GM12864 (cell line): ENCODE data around the gene COTL1.

Experiments
- DNase-seq: peaks from one replicate; pipeline ENCODE4 v3.0.0-alpha.2; 2011; ENCODE audit warnings: low read depth
- H3K4me3 ChIP-seq: 2 replicates; pipeline ENCODE4 v1.5.1; 2011; ENCODE audit warnings: mild to moderate bottlenecking, low read depth, low read length, control low read depth
- TF ChIP-seq, protein P1 (sequence below): IDR thresholded peaks from 2 replicates; pipeline ENCODE4 v1.5.1; 2011; ENCODE audit warnings: low read depth, mild to moderate bottlenecking, moderate library complexity, low read length, control low read depth, inconsistent platforms; ENCODE audit errors: missing control alignments

The COTL1 gene

DNA sequence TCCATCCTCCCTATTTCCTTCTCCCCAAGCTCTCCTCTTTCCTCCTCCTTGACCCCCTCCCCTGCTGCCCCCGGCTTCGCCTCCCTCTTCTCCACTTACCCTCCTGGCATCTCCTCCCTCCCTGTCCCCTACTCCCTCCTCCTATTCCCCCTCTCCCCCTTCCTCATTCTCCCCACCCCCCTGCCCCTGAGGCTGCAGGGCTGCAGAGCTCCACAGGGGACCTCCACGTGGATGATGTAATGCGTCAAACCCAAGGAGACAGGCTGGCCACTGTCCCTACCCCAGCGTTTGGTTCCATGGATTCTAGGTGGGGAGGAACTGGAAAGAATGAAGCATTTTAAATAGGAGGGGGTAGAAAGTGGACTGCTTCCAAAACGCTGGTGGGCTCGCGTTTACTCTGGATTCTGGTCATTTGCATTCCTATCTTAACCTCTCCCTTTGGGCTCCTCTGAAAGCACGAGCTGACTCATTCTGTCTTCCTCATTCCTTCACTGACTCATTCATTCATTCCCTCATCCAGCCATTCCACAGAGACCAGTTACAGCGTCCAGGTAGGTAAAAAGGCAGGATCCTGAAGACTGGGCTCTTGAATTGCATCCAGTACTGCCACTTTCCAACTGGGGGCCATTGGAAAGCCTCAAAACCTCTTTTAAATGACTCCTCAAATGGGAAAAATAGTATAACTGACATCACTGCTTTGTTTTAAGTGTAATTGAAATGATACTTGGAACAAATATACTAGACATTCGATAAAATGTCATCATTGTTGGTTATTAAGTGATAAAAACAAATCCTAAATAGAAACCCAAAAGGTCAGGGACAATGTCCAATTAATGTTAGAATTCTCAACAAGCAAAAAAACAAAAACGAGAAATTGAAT, 943 bp upstream of the COTL1 start:
- no peak overlapping the region for H3K4me3 ChIP-seq
- no peak for DNase-seq
- TF ChIP-seq, protein P1, sequence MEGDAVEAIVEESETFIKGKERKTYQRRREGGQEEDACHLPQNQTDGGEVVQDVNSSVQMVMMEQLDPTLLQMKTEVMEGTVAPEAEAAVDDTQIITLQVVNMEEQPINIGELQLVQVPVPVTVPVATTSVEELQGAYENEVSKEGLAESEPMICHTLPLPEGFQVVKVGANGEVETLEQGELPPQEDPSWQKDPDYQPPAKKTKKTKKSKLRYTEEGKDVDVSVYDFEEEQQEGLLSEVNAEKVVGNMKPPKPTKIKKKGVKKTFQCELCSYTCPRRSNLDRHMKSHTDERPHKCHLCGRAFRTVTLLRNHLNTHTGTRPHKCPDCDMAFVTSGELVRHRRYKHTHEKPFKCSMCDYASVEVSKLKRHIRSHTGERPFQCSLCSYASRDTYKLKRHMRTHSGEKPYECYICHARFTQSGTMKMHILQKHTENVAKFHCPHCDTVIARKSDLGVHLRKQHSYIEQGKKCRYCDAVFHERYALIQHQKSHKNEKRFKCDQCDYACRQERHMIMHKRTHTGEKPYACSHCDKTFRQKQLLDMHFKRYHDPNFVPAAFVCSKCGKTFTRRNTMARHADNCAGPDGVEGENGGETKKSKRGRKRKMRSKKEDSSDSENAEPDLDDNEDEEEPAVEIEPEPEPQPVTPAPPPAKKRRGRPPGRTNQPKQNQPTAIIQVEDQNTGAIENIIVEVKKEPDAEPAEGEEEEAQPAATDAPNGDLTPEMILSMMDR, result peak; percentile 3

DNA sequence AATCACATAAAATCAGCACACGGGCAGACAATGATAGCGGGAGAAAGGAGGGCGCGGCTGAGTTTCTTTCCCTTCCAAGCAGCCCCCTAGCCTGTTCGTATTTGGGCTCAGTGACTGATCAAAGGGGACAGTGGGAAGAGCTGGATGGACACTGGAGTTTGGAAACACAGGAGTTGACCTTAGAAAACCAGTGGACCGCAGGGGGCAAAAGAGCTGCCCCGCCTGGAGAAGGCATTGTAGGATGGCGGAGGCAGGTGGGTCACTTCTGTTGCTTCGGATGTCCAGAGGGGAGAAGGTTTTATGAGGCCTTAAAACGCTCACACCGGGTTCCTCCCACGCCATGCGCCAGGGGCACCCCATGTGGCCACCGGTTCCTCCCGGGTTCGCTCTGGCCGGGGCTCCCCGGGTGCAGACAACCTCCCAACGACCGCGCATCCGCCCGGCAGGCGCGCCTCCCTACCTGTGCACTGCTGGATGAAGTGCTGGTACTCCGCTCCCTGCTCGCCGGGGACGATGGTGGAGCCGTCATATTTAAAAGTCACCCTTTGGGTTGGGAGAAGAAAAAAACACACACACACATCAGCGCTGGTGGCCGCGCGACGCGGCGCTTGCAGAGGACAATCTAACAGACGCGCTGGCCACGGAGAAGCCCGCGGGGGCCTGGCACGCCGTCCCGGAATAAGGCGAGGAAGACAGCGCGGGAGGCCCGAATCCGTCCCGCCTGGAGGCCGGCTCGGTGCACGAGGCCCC, 662 bp downstream of the COTL1 start:
- no peak for DNase-seq
- peak overlapping the region; percentile 96 for H3K4me3 ChIP-seq
- TF ChIP-seq, protein P1, result no peak

DNA sequence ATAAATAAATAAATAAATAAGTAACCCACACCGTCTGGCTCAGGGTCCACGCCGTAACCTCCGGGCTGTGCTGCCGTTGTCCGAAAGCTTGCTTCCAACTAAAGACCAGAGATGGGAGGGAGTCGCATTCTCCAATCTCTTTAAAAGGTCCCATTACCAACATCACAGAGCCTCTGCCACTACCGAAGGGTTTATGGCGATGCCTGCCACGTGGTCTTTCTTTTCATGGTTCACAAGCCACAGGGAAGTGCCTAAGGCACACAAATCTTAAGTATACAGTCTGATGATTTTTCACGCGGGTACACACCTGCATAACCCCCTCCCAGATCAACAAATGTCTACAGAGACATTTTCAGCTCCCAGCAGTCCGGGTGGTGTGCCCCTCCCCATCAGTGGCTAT, 1.4 kb downstream of the COTL1 start:
- DNase-seq, result no peak
- TF ChIP-seq, protein P1, result no peak
- H3K4me3 ChIP-seq, result peak overlapping the region; percentile 96

DNA sequence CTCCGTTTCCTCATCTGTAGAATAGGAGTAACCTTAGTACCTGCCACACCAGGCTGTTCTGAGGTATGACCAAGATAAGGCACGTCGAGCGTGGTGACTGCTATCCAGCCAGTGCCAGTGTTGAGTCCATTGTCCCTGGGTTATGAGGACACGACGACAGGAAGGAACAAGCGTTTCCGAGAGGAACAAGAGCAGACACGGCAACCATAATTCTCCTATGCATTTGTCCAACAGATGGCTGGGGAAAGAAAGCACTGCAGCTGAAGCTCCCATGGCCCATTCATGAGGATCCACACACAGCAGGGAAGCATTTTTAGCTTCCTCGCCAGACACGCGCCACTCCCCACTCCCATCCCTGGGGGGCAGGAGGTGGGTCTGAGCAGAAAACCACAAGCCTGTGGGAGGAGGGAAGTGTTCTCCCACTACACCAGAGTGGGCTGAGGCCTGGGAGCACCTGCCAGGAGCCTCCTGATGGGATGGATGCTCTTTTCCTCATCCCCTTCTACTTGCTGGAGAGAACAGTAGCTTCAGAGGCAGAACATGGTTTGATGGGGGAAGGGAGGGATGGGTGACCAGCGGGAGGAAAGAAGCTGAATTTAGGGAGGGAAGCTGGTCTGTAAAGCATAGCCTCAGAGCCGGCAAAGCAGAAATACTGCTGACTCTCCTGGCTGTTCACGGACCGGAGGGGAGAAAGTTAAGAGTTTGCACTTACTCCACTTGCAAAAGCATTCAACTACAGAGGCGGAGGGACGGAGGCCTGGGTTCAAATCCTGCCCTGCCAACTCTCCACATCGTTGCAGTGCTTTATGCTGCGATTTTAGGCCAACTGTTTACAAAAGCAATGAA, 2.7 kb downstream of the COTL1 start:
- peak overlapping the region; percentile 96 for H3K4me3 ChIP-seq
- no peak for DNase-seq
- TF ChIP-seq, protein P1, result no peak

DNA sequence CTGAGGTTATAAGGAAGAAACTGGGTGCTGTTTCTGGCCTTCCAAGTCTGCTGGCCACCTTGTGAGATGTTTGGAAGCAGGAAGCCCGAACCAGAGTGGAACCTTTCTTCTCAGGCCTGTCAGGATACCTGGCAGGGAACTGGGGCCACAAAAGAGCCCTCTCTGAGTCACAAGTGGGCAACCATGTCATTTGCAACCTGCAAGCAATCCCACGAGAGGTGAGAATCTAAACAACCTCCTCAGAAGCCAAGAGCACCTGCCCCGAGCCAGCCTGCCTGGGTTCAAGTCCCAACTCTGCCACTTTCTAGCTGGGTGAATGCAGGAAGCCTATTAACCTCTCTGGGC, 3.3 kb downstream of the COTL1 start:
- no peak for DNase-seq
- TF ChIP-seq, protein P1, result no peak
- H3K4me3 ChIP-seq, result peak overlapping the region; percentile 96

DNA sequence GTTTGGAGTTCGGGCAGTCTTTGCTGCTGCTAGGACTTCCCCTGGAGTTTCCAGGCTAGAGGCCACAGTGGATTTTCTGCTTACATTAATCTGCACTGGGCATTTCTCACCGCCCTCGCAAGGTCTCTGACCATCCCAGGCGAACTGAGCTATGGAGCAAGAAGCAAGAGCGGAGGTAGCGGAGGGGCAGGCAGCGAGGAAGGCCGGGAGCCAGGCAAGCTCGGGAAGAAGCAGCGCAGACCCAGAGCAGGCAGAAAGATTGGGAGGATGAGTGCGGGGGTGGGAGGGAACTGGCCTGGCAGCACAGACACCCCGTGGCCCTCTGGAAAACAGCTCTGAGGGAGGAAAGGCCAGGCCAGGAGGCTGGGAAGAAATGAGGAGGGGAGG, 3.8 kb downstream of the COTL1 start:
- H3K4me3 ChIP-seq, result peak overlapping the region; percentile 96
- TF ChIP-seq, protein P1, result no peak
- no peak for DNase-seq
